ENCODE measurements around the gene USP5. TPM values are rescaled to one million over a fixed set of nuclear protein-coding genes. Genes with fewer than 3 reads are reported as not detected.

Gene USP5
- polyA plus RNA-seq, 1 experiment: 90.0 TPM

GRCh38 chr12:6849976-6850560 is 1.9 kb upstream of the USP5 start:
- CTCF ChIA-PET: interaction anchor here (8.0 to 12.2 kb wide), 2 partner anchors 14 to 19 kb away, joined by 111 to 112 read pairs; partner anchors contain the start of genes GNB3, SPSB2 and TPI1
- POLR2A ChIA-PET: no interaction called here
- H3K36me3 ChIP-seq (ENCODE audit: control insufficient read depth, insufficient read depth, low read length): peaks cover 13% of the 10 kb centered on the region
- no peaks in the 10 kb centered on the region for H3K27me3 ChIP-seq (ENCODE audit: control insufficient read depth, insufficient read depth, low read length)
- TF ChIP-seq, protein P1, sequence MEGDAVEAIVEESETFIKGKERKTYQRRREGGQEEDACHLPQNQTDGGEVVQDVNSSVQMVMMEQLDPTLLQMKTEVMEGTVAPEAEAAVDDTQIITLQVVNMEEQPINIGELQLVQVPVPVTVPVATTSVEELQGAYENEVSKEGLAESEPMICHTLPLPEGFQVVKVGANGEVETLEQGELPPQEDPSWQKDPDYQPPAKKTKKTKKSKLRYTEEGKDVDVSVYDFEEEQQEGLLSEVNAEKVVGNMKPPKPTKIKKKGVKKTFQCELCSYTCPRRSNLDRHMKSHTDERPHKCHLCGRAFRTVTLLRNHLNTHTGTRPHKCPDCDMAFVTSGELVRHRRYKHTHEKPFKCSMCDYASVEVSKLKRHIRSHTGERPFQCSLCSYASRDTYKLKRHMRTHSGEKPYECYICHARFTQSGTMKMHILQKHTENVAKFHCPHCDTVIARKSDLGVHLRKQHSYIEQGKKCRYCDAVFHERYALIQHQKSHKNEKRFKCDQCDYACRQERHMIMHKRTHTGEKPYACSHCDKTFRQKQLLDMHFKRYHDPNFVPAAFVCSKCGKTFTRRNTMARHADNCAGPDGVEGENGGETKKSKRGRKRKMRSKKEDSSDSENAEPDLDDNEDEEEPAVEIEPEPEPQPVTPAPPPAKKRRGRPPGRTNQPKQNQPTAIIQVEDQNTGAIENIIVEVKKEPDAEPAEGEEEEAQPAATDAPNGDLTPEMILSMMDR (IDR thresholded peaks at IDR 0.05; ENCODE audit: insufficient read depth, low read depth, low read length): no peak
- DNase-seq (ENCODE audit: low read depth): no peak
- peak overlapping the region; percentile 78 for H3K4me3 ChIP-seq (ENCODE audit: low read depth, low read length)

GRCh38 chr12:6850796-6851152 is 1.2 kb upstream of the USP5 start:
- H3K27me3 ChIP-seq (ENCODE audit: control insufficient read depth, insufficient read depth, low read length): no peaks in the 10 kb centered on the region
- no peak for DNase-seq (ENCODE audit: low read depth)
- peak overlapping the region; percentile 78 for H3K4me3 ChIP-seq (ENCODE audit: low read depth, low read length)
- TF ChIP-seq, protein P1 (IDR thresholded peaks at IDR 0.05; ENCODE audit: insufficient read depth, low read depth, low read length): no peak
- peaks cover 12% of the 10 kb centered on the region for H3K36me3 ChIP-seq (ENCODE audit: control insufficient read depth, insufficient read depth, low read length)
- POLR2A ChIA-PET: interaction anchor here (0.7 to 2.9 kb wide), 2 partner anchors 17 to 30 kb away, joined by 7 to 34 read pairs; partner anchors contain the start of gene TPI1
- CTCF ChIA-PET: interaction anchor here (0.9 to 12.2 kb wide), 7 partner anchors 8 to 97 kb away, joined by 3 to 112 read pairs (median 14); partner anchors contain the start of genes GNB3, MLF2, P3H3 and PTMS

DNA sequence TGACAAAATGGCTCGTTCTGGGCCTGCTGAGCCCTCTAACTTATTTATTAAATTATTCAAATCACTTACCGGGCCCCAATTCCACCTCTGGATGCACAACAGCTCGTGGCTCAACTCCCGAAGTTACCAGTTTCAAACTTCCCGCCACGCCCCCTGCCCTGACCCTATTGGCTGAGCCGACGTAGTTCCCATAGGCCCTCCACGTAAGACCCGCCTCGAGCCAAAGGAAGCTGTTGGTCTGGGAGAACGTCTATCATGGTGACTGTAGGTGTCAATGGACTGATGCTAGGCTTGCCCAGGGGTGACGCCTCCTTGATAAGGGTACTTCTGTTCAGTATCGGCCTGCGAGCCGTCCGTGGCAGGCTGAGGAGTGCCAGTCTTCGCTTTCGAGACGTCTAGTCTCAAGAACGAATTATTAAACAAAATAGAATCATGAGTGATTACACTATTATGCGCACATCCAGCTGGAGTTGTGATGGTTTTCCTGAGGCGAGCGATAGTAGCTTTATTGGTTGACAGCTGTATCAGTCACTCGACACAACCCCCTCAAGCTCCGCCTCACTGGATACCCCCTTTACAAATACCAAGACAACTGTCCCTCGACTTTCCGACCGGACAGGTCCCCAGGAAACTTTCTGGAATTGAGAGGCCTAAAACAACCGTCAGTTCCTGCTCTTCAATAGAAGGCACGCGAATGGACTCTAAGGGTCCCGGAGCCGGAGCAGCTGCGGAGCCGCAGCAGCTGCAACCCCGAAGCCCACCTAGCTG is 613 bp upstream of the USP5 start, which contains the start of gene CDCA3:
CDCA3 (minus strand) TSS at position 134 of the 768 bp plus-strand sequence. CDS start 334 bp downstream, outside the sequence.
- ChIA-PET POLR2A (interaction anchor here (0.6 to 2.9 kb wide), 8 partner anchors 12 to 255 kb away, joined by 3 to 34 read pairs (median 4); partner anchors contain the start of genes SPSB2 and TPI1), CTCF (interaction anchor here (0.7 to 12.2 kb wide), 9 partner anchors 9 to 167 kb away, joined by 3 to 112 read pairs (median 8); partner anchors contain the start of genes GNB3, LPCAT3, MLF2 and P3H3)
- Histone ChIP-seq H3K36me3 (ENCODE audit: control insufficient read depth, insufficient read depth, low read length) (peaks cover 15% of the 10 kb centered on the region), H3K4me3 (ENCODE audit: low read depth, low read length) (peak within 1 kb of the TSS; percentile 78), H3K27me3 (ENCODE audit: control insufficient read depth, insufficient read depth, low read length) (no peaks in the 10 kb centered on the region)
- DNase-seq (ENCODE audit: low read depth): peak; percentile 84
- TF ChIP-seq, protein P1 (IDR thresholded peaks at IDR 0.05; ENCODE audit: insufficient read depth, low read depth, low read length): no peak

GRCh38 chr12:6852651-6853354 is 853 bp downstream of the USP5 start:
- DNase-seq (ENCODE audit: low read depth): no peak
- Histone ChIP-seq H3K36me3 (ENCODE audit: control insufficient read depth, insufficient read depth, low read length) (peaks cover 14% of the 10 kb centered on the region), H3K4me3 (ENCODE audit: low read depth, low read length) (peak overlapping the region; percentile 78), H3K27me3 (ENCODE audit: control insufficient read depth, insufficient read depth, low read length) (no peaks in the 10 kb centered on the region)
- CTCF ChIA-PET: interaction anchor here (0.6 to 12.2 kb wide), 10 partner anchors 9 to 1266 kb away, joined by 3 to 112 read pairs (median 6); partner anchors contain the start of genes GNB3, MLF2, P3H3 and SPSB2
- POLR2A ChIA-PET: interaction anchor here (0.8 to 2.9 kb wide), 5 partner anchors 15 to 100 kb away, joined by 3 to 34 read pairs (median 6); partner anchors contain the start of genes SPSB2 and TPI1
- TF ChIP-seq, protein P1 (IDR thresholded peaks at IDR 0.05; ENCODE audit: insufficient read depth, low read depth, low read length): no peak

Data from BJ (cell line).